Activated CD8-positive, alpha-beta memory T cell treated with anti-CD3 and anti-CD28 coated beads, Interleukin-2, amount 50 U/mL, for 1 hour (primary cell): Measurements from ENCODE around the gene RBBP9.
A peak's percentile ranks its signal among the peaks of the same experiment; 100 is the strongest.
"Not testable (repeated sequence)": the region's sequence is repeated elsewhere in the genome, so short reads cannot be mapped to it uniquely, and the experiment has no call there.

Experiments
- DNase-seq: peaks from one replicate; pipeline ENCODE4 v3.0.0-alpha.2; 2020; ENCODE audit errors: extremely low read depth

The RBBP9 gene

DNA sequence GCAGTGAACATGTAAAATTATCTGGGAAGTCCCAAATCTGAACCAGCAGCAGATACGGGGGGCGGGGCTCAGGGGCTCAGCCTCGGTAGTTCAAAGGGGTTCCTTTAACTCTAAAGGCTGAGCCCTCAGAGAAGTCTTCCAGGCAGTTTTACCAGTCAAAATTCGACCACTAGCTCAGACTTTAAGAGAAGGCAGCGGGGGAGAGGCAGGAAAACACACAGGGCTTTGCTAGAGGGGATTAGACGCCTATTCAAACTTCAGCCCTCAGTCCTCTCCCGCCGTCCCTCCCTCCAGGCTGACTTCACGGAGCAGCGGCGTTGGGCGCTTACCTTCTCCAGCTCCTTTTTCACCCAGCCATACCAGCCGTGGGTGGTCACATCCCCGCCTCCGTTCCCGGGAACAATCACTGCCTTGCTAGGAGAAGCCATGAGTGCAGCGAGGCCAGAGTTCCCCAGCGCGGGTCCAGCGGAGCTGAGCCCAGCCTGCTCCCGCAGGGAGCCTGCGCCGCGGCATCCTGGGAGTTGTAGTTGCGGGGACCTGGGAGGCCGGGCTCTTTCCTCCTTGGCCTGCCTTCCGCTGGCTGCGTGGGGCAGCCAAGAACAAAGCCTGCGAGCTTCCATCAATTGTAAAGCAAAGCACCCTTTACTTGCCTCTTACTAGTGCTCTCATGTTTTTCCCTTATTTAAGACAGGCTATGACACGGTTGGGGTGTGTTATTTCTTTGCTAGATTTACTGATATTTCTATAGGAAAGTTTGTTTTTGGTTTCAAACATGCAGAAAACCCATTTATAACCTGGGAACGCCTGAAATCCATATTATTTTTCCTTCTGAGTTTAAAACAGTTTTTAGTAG lies at the start of gene RBBP9:
Gene RBBP9, minus strand, starts transcription at position 486 of the 853 bp plus-strand sequence. Its CDS starts 58 bp downstream, at position 428.
- DNase-seq: peak; percentile 36

DNA sequence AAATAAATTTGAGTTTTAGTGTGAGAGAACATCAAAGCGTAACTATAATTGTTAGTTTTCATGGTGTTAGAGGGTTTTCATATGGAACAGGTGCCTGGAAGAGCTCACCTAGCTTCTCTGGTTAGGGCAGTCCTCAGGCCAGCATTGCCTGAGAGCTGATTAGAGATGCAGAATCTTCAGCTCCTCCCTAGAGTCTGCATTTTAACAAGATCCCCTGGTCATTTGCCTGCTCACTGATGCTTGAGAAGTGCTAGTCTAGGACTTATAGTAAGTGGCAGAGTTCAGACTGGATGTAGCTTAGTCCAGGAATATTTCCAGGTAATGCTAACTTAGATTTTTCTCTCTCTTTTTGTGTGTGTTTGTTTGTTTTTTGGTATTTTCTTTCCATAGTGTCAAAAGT lies 48.5 kb upstream of the RBBP9 start:
- no peak for DNase-seq

DNA sequence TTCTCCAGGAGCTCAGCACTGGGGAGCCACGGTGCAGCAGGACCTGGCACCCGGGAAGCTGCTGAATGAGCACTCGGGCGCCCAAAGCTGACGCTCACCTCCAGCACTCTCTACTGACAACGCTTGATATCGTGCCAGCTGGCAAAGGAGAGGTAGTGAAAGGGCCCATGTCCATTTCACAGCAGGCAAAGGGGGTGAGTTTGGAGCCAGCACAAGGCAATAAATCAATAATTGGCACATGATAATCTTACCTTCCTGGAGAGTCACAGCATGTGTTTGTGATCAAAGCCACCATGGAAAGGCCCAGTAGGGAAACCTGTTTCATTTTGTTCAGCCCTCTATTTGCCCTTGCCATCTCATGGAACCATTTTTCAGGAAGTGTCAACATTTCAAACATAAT lies 46.9 kb upstream of the RBBP9 start:
- DNase-seq: no peak

DNA sequence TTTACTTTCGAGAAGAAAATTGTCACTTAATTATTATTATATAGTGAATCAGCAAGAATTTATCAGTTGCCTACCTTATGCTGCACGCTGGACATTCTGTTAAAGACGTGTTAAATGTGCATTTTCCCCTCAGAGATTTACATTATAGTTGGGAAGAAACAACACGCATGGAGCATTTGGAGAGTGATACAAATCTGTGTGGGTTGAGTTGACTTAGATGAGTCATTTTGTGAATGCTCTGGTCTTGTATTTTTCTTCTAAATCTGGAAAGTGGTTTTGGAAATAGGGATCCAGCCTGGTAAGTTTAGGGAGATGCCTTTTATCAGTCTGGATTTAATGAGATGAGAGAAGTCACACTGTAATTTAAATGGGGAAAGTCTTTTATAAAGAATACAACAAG lies 46.2 kb upstream of the RBBP9 start:
- no peak for DNase-seq

DNA sequence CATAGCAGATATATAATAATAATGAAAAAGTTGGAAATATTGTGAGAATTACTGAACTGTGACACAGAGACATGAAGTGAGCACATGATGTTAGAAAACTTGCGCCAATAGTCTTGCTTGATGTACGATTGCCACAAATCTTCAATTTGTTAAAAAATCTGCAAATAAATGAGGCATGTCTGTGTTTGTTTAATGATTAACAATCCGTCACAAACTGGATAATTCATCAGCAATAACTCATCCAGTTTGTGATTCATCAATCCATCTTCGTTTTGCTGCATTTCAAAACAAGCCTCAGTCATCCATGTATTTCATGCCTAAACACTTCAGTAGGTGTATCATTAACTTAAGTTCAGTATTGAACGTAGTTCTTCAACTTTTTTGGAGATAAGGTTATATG lies 44.7 kb upstream of the RBBP9 start:
- DNase-seq: no peak

DNA sequence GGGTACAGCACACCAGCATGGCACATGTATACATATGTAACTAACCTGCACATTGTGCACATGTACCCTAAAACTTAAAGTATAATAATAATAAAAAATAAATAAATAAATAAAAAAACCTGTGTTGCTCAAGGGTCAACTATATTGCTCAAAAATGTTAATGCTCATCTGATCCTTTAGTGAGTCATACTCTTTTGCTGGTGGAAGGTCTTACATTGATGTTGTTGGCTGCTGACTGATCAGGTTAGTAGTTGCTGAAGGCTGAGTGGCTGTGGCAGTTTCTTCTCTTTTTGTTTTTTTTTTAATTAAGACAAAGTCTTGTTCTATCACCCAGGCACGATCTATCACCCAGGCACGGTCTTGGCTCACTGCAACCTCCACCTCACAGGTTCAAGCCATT lies 40.6 kb upstream of the RBBP9 start:
- no peak for DNase-seq

DNA sequence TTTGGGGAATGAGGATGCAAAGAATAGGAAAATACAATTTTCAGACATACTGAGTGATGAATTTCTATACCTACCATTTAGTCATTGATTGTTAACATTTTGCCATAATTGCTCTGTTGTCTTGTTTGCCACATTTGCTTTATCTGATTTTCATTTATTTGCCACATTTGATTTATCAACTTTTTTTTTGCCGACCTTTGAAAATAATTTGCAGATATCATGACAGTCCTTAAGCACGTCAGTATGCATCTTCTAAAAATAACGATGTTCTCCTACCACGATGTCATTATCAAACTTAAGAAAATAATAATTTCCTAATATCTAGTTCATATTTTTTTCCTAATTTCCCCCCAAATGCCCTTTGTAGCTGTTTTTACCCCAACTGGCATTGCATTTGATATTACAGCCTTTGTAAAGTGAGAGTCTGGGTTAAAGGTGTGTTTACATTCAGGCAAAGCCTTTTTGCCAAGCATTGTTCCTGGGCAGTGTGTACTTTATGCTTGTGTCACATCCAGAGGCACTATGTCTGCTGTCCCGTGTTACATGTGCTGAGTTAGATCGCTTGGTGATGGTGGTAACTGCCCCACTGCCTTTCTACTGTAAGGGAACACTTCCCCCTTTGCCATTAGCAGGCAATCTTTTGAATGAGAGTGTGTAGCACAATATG lies 37.1 kb upstream of the RBBP9 start:
- no peak for DNase-seq

DNA sequence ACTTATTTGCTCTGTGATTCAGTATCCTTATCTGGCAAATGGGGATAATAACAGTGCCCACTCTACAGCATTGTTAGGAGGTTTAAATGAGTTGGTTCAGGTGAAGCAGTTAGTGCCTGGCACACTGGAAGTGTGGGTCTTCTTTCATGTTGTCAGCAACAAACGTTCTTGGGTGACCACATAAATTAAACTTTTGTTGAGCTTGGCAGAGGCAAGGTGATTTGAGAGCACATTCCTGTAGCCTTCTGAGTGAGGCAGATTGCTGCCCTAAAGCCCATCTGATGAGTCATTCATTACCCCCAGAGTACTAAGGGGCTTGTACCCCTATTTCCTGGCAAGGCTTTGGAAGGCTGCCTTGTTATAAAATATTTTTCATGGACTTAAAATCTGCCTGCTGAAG lies 36.5 kb upstream of the RBBP9 start:
- DNase-seq: no peak

DNA sequence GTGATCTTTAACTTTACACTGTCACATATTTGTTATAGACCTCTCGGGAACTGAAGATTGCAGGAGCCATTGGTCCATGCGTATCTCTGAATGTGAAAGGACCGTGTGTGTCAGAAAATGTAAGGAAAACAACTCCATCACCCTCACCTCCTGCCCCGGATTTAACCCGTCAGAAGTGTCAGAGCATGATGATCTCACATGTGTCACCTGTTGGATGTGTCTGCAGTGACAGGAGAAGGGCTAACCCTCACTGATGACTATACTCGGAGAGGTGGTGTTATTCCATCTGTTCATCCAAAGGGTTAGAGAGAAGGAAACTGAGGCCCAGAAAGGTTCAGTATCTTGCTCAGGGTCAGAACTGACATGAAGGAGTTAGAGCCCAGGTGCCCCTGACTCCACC lies 35.6 kb upstream of the RBBP9 start:
- DNase-seq: no peak

DNA sequence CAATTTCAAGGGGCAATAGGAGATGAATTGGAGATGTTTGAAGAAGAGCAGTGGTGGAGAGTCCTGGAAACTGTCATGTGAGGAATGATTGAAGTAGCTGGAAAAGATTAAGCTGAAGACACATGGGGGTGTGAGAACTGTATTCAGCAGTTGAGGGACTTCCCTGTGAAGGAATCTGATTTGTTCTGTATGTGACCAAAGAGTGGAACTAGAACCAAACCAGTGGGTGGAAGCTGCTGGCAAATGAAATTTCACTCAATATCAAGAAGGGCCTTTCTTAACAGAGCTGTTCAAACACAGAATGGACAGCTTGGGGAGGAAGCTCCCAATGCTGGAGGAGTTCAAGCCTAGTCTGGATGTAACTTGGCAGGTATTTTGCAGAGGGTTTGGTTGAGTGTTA lies 32.0 kb upstream of the RBBP9 start:
- DNase-seq: no peak

DNA sequence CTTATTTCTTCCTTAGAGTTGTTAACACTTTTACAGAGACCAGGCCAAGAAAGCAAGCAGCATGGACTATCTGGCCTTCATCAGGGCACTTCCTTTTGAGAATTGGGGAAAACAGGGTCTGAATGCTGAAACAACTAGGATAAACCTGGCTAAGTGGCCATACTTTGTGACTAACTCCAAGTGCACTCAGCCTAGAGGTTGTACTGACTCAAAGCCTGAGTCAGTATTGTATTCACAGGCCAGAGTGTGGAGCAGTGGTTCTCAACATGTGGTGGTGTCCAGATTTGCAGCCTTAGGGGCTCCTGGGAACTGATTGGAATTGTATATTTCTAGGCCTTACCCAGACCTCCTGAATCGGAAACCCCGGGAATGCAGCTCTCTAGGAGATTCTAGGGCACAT lies 30.8 kb upstream of the RBBP9 start:
- no peak for DNase-seq

DNA sequence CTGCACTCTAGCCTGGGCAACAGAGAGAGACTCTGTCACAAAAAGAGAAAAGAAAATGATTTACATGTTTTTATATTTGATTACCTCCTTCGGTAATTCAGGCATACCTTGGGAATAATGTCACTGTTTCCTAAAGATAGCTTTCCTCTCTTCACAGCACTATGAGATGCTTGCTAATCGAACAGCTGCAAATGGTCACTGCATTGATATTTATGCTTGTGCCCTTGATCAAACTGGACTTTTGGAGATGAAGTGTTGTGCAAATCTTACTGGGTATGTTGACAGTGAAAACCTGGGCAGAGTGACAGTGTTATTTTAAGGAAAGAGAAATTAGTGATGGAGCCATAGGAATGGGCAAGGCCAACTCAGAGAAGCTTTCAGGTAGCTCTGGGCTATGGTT lies 30.3 kb upstream of the RBBP9 start:
- DNase-seq: no peak

DNA sequence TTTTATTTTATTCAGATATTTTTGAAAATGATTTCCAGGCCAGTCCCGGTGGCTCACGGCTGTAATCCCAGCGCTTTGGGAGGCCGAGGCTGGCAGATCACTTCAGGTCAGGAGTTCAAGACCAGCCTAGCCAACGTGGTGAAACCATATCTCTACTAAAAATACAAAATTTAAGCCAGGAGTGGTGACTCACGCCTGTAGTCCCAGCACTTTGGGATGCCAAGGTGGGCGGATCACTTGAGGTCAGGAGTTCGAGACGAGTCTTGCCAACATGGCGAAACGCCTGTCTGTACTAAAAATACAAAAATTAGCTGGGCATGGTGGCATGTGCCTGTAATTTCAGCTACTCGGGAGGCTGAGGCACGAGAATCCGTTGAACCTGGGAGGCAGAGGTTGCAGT lies 29.7 kb upstream of the RBBP9 start:
- not testable (repeated sequence) for DNase-seq

DNA sequence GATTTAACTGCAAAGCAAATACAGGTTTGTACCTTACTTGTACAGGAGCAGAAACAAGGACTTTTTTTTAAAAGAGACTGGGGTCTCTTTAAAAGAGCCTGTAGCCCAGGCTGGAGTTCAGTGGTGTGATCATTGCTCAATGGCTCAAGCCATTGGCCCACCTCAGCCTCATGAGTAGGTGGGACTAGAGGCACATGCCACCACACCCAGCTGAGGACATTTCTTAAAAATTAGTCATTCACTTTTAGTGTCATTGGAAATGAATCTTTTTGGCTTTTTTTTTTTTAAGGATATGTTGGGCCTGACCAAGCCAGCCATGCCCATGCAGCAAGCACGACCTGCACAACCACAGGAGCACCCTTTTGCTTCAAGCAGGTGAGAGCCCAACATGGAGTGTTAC lies 27.6 kb upstream of the RBBP9 start:
- DNase-seq: no peak

DNA sequence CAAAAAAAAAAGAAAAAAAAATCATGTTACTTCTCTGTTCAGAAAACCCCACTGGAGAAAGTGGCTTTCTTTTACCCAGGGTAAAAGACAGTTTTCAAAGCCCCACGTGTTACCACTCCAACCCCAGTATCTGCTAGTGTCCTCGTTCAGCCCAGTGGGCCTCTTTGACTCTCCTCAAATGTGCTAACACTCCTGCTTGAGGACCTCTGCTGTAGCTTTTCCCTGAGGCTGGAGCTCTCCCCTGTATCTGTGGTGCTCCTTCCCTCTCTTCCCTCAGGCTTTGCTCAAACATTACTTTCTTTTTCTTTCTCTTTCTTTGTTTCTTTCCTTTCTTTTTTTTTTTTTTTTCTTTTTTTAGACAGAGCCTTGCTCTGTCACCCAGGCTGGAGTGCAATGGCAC lies 26.0 kb upstream of the RBBP9 start:
- no peak for DNase-seq

DNA sequence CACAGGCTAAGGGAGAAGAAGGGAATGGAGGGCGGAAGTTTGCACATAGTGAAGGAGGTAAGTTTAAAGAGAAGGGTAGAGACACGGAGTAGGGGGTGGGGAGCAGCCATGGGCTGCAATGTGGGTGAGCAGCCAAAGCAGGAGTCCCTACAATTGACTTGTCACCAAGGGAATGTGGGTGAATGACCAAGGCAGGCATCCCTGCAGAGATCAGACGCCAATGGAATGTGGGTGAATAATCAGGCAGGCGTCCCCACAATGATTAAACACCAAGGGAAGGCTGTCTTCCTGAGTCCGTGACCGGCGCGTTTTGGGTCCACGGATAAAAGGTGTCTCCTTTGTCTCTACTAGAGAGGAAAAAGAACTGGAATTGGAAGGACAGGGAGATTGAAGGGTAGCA lies 25.0 kb upstream of the RBBP9 start:
- DNase-seq: not testable (repeated sequence)

DNA sequence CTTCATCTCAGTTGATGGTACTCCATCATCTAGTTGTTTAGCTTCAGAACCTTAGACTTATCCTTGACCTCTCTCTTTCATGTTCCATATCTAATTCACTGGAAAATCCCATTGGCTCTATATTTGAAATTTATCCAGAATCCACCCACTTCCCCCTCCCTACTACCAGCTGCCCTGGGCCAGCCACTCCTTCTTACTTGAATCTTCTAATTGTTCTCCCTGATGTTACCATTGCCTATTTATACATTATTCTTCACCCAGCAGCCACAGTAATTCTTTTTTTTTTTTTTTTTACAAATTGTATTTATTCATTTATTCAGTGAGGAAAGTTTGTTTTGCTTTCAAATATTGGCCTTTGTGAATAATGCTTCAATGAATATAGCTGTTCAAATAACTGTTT lies 18.9 kb upstream of the RBBP9 start:
- DNase-seq: no peak

DNA sequence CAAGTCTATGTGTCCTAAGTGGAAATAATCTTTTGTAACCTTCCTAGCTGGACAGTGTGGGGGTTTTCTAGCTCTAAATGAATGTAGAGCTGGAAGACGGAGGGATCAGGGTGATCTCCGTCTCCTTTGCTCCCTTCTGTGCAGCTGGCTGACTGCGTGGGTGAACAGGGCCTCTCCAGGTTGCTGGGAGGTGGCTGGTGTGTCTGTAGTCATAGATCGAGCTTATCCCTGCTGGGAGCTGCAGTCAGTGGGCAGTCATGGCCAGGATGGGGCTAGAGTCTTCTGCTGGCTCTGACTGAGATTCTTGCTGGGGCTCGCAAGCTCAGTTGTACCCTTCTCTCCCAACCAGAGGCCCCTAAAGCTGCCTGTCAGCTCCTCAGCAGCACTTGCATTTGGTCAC lies 17.1 kb upstream of the RBBP9 start:
- no peak for DNase-seq

DNA sequence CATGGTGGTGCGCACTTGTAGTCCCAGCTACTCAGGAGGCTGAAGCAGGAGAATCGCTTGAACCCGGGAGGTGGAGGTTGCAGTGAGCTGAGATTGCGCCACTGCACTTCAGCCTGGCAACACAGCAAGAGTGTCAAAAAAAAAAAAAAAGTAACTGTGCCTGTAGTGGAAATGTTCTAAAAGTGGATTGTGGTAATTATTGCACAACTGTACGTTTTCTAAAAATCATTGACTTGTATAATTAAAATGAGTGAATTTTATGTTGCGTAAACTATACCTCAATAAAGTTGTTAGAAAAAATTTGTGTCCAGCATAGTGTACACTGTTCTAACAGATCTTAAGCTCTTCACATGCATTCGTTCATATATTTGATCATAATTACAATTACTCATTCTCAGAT lies 16.2 kb upstream of the RBBP9 start:
- DNase-seq: no peak

DNA sequence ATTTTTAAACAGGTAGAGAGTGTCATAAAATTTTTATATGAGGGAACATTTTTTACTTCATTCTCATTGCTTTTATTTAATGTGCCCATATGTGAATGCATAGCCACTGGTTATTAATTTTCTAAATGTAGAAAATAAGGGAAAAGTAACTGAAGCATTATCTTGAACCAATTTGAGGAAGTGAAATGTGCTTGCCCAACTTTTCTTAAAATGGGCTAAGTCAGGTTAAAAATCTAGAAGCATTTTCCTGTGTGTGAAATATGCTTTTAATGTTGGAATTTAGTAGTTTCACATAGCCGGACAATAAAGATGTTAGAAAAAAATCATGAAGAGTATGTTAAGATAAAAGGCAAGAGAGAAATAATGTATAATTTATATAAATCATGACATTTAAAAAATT lies 14.5 kb upstream of the RBBP9 start:
- no peak for DNase-seq

DNA sequence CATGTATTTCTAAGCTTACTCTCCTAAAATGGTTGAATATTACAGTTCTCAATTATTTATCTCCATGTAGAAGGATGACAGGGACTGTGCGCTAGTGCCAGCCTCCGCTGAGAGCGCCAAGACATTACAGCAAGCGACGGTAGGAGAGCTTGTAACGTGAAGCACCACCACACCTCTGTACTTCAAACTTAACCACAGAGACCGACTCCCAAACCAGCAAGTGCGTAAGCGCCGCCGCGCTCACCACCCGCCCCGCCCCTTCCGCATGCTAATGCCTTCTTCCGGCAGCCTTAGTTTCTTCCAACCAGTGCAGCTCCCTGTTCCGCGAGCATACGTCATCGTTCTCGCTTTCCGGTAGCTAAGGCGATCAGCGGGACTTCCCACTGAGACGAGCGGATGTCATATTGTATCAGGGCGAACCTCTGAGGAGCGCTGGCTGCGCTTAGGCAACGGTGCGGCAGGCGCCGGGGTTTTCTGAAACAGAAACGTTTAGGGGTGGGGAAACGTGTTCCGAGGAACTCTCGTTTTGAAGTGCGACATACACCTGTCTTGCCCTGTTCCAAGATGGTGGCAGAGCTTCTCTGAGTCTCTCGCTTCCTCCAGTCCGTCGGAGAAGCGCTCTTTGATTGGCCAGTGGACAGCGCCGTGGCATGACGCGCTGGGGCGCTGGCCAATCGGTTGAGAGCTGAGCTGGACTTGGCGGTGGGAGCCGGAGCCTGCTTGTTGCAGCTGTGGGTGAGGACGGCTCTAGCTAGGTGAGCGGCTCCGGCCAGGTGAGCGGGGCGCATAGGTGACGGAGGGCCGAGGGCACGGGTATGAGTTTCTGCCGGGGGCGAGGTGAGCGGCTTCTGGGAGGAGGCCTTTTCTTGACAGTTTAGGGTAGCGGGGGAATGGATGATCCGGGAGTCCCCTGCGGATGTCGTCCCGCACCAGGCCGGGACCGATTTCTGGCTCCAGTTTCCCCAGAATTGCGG lies 10.5 kb upstream of the RBBP9 start, which contains the start of gene SEC23B:
Gene SEC23B, plus strand, starts transcription at position 723 of the 974 bp plus-strand sequence. CDS start 2,896 bp downstream, outside the sequence.
- DNase-seq: peak; percentile 98

DNA sequence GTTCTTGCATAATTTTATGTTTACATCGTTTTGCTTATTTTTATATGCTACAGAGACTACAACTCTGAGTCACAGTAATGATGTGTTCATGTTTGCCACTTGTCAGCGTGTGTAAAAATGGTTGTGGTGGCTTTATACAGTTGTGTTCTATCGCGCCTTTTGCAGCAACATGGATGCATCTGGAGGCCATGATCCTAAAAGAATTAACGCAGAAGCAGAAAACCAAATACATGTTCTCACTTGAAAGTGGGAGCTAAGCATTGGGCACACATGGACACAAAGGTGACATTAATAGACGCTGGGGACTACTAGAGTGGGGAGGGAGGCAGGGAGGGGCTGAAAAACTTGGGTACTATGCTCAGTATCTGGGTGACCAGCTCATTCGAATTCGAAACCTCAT lies 9.7 kb upstream of the RBBP9 start:
- DNase-seq: no peak
